Vagina (tissue), 2 donors: ENCODE data around the gene OXNAD1.

Experiments
- CTCF ChIP-seq, 3 experiments: fragments of 450-650 bp in 2 of 3; fragments of 200-600 bp in 1 of 3; sonication (generic) in 1 of 3; IDR thresholded peaks; one replicate each; pipeline ENCODE4 v1.5.1; 2017 to 2019; ENCODE audit warnings: antibody characterized with exemption in 3 of 3, mild to moderate bottlenecking in 2 of 3, moderate library complexity in 2 of 3
- POLR2AphosphoS5 ChIP-seq, 2 donors: sonication (generic); formaldehyde crosslinking; IDR thresholded peaks; one replicate each; pipeline ENCODE4 v1.9.0; 2017; ENCODE audit warnings: antibody characterized with exemption in 2 of 2, mild to moderate bottlenecking in 2 of 2, low read depth in 1 of 2; ENCODE audit not compliant: insufficient read depth in 1 of 2

- TF ChIP-seq POLR2AphosphoS5 (IDR thresholded peaks at IDR 0.05; ENCODE audit: insufficient read depth in 1 of 2, low read depth in 1 of 2) (no peak), CTCF (IDR thresholded peaks at IDR 0.05) (no peak)
These were observed 25.8 kb upstream of the OXNAD1 start for GRCh38 chr3:16239086-16239770.
